Ishikawa (cell line): ENCODE results near the gene RNF169.

ENCODE experiments used
- CEBPB ChIP-seq: IDR thresholded peaks from 2 replicates; pipeline ENCODE4 v1.6.1; 2012
- CREB1 ChIP-seq: IDR thresholded peaks from 2 replicates; pipeline ENCODE4 v1.6.1; 2012; ENCODE audit warnings: low read depth
- EGR1 ChIP-seq: IDR thresholded peaks from 2 replicates; pipeline ENCODE4 v1.6.1; 2012
- EP300 ChIP-seq: IDR thresholded peaks from 2 replicates; pipeline ENCODE4 v1.6.1; 2012; ENCODE audit warnings: borderline replicate concordance
- FOXM1 ChIP-seq: IDR thresholded peaks from 2 replicates; pipeline ENCODE4 v1.6.1; 2012; ENCODE audit warnings: low read depth, borderline replicate concordance
- NFIC ChIP-seq: IDR thresholded peaks from 2 replicates; pipeline ENCODE4 v1.6.1; 2012
- RAD21 ChIP-seq: IDR thresholded peaks from 2 replicates; pipeline ENCODE4 v1.6.1; 2012; ENCODE audit warnings: low read depth
- TAF1 ChIP-seq: IDR thresholded peaks from 2 replicates; pipeline ENCODE4 v1.6.1; 2012; ENCODE audit warnings: low read depth, mild to moderate bottlenecking
- TCF12 ChIP-seq: IDR thresholded peaks from 2 replicates; pipeline ENCODE4 v1.6.1; 2012; ENCODE audit warnings: low read depth
- TEAD4 ChIP-seq: IDR thresholded peaks from 2 replicates; pipeline ENCODE4 v1.6.1; 2012
- YY1 ChIP-seq: IDR thresholded peaks from 2 replicates; pipeline ENCODE4 v1.6.1; 2012; ENCODE audit warnings: low read depth
- ZBTB7A ChIP-seq: IDR thresholded peaks from 2 replicates; pipeline ENCODE4 v1.6.1; 2012; ENCODE audit warnings: low read depth
- TF ChIP-seq, protein P1 (sequence below): IDR thresholded peaks from 2 replicates; pipeline ENCODE4 v1.6.1; 2012
- TF ChIP-seq, protein P2 (sequence below): IDR thresholded peaks from 2 replicates; pipeline ENCODE4 v1.6.1; 2012
- TF ChIP-seq, protein P3 (sequence below): IDR thresholded peaks from 2 replicates; pipeline ENCODE4 v1.6.1; 2012; ENCODE audit warnings: low read depth, mild to moderate bottlenecking

The RNF169 gene

DNA sequence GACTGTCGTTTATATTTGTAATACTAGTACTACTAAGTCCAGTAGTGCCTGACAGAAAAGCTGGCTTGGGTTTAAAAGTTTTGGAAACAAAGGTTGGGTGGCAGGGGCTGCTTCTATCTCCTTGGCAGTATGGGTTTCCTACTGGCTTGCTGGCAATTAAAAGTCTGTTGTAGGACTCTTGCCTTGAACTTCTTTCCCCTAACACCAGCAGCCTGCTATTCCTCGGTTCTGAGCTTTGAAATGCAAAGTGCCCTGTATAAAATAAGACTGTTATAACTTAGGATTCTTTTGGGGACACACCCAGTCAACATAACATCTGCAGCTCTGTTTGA, 1.3 kb downstream of the RNF169 start:
- TF ChIP-seq, protein P1, sequence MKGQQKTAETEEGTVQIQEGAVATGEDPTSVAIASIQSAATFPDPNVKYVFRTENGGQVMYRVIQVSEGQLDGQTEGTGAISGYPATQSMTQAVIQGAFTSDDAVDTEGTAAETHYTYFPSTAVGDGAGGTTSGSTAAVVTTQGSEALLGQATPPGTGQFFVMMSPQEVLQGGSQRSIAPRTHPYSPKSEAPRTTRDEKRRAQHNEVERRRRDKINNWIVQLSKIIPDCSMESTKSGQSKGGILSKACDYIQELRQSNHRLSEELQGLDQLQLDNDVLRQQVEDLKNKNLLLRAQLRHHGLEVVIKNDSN: no peak
- no peak for TF ChIP-seq TCF12

DNA sequence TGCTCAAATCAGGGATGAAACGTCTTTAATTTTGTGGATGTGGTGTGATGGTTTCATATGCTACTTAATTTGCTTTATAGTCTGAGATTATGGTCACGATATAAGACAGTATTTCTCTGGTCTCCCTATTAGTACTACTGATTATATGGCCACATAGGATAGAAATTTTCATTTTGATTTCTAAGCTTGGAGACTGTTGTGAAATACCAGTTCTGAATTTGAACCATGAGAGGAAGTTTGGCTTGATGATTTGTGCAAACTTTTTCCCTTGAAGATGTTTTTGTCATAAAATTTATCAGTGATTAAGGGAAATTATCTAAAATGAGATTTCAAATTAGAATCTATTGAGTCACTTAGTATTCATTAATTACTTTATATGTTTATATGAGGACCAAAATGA, 2.7 kb downstream of the RNF169 start:
- TF ChIP-seq TEAD4 (no peak), YY1 (no peak), TCF12 (no peak), RAD21 (no peak), NFIC (no peak), TAF1 (no peak), ZBTB7A (no peak), CEBPB (no peak), FOXM1 (no peak), EP300 (no peak), EGR1 (no peak), CREB1 (no peak)
- TF ChIP-seq, protein P2, sequence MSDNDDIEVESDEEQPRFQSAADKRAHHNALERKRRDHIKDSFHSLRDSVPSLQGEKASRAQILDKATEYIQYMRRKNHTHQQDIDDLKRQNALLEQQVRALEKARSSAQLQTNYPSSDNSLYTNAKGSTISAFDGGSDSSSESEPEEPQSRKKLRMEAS: no peak
- TF ChIP-seq, protein P3, sequence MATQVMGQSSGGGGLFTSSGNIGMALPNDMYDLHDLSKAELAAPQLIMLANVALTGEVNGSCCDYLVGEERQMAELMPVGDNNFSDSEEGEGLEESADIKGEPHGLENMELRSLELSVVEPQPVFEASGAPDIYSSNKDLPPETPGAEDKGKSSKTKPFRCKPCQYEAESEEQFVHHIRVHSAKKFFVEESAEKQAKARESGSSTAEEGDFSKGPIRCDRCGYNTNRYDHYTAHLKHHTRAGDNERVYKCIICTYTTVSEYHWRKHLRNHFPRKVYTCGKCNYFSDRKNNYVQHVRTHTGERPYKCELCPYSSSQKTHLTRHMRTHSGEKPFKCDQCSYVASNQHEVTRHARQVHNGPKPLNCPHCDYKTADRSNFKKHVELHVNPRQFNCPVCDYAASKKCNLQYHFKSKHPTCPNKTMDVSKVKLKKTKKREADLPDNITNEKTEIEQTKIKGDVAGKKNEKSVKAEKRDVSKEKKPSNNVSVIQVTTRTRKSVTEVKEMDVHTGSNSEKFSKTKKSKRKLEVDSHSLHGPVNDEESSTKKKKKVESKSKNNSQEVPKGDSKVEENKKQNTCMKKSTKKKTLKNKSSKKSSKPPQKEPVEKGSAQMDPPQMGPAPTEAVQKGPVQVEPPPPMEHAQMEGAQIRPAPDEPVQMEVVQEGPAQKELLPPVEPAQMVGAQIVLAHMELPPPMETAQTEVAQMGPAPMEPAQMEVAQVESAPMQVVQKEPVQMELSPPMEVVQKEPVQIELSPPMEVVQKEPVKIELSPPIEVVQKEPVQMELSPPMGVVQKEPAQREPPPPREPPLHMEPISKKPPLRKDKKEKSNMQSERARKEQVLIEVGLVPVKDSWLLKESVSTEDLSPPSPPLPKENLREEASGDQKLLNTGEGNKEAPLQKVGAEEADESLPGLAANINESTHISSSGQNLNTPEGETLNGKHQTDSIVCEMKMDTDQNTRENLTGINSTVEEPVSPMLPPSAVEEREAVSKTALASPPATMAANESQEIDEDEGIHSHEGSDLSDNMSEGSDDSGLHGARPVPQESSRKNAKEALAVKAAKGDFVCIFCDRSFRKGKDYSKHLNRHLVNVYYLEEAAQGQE: no peak
- TF ChIP-seq, protein P1: no peak

DNA sequence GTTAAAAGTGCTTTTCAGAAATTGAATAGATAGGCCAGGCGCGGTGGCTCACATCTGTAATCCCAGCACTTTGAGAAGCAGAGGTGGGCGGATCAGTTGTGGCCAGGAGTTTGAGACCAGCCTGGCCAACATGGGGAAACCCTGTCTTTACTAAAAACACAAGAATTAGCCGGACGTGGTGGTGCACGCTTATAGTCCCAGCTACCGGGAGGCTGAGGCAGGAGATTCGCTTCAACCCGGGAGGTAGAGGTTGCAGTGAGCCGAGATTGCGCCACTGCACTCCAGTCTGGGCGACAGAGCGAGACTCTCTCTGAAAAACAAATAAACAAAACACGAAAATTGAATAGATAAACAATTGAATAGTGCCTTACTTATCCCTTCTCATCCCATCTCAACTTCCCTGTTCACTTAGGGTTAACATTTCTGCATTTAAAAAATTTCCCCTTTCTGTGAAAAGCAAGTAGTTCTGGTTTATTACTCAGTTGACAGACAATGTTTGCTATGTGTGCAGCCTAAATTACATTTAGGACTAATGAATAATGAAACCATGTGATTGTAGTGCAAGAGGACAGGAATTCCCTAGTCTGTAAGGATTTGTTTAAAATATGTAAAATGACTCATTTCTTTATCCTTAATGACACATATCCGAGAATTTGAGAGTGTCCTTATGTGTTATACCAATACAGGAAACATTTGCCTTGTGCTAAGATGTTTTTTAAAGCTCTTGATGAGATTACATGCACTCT, 6.0 kb downstream of the RNF169 start:
- TF ChIP-seq CEBPB (0 out of 2 replicates have a peak, but pooled peaks have one; percentile 10), CREB1 (no peak), TCF12 (no peak), EP300 (no peak), YY1 (no peak), ZBTB7A (no peak), TEAD4 (peak; percentile 51; the same call in 1 of the 2 replicates)
- TF ChIP-seq, protein P3: no peak

DNA sequence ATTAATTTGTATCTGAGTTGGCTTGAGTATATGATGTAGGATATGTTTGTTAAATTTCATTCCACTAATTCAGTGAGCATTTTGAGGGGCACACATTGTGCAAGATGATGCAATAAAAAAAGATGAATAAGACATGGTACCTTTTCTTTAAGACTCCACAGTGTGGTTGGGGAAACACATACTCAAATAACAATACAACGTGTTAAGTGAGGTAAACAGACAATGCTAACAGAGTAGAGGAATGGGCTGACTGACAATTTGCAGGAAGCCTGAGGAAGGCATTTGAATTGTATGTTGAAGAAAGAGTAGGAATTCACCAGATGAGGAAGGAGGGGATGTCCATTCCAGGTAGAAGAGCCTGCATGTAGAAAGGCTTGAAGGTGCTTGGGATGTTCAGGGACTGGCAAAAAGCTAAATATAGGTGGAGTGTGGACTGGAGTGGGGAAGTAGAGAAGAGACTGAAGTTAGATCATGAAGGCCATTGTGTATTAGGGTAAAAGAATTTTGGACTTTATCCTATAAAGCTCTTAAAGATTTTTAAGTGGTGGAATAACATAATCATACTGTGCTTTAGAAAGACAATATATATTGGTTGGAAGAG, 6.8 kb downstream of the RNF169 start:
- TF ChIP-seq CEBPB (peak; percentile 19; the same call in 1 of the 2 replicates), CREB1 (no peak)

DNA sequence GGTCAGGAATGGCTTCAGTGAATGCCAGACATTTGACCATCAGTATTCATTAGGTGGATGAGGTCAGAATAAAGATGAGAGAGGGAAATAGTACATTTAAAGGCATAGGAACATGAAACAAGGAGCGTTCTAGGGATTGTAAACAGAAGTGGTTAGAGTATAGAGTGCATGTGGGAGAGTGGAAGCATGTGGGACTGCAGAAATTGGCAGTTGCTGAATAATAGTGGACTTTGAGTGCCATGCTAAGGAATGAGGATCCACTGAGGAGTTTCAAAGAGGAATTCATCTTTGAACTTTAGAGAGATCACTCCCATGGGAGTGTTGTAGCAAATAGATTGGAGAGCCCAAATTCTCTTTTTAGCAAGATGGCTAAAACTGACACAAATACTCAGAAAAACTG, 7.9 kb downstream of the RNF169 start:
- TF ChIP-seq EP300 (no peak), CREB1 (no peak)

- no peak for TF ChIP-seq TEAD4
- TF ChIP-seq YY1: no peak
- TF ChIP-seq RAD21: no peak
- TF ChIP-seq TCF12: no peak
- no peak for TF ChIP-seq CEBPB
- no peak for TF ChIP-seq EP300
- no peak for TF ChIP-seq EGR1
- TF ChIP-seq, protein P3: no peak
- no peak for TF ChIP-seq CREB1
- TF ChIP-seq TAF1: no peak
- TF ChIP-seq NFIC: no peak
- TF ChIP-seq, protein P1: no peak
- no peak for TF ChIP-seq FOXM1
- TF ChIP-seq, protein P2: no peak
- TF ChIP-seq ZBTB7A: no peak
Observed at GRCh38 chr11:74766905-74767304, 18.3 kb downstream of the RNF169 start.
